HepG2 (cell line): ENCODE measurements around the gene NKD2.

Experiments used
- ARNTL ChIP-seq: sonication (generic); formaldehyde crosslinking; IDR thresholded peaks from 2 replicates; pipeline ENCODE4 v1.4.0; 2020; ENCODE audit warnings: mild to moderate bottlenecking, missing genetic modification reagents
- ASH2L ChIP-seq: fragments of 300-600, 200-600 bp; sonication (generic); IDR thresholded peaks from 2 replicates; pipeline ENCODE4 v1.7.0; 2017; ENCODE audit warnings: low read depth, mild to moderate bottlenecking, moderate library complexity, mixed read lengths, low read length; ENCODE audit not compliant: insufficient read length
- CHD4 ChIP-seq: fragments of 200-600 bp; sonication (generic); IDR thresholded peaks from 2 replicates; pipeline ENCODE4 v1.7.0; 2017; ENCODE audit warnings: mild to moderate bottlenecking, low read length, borderline replicate concordance
- CTCF ChIP-seq: sonication (generic); formaldehyde crosslinking; IDR thresholded peaks from 2 replicates; pipeline ENCODE4 v1.5.0; 2020; ENCODE audit warnings: mild to moderate bottlenecking, missing genetic modification reagents, moderate library complexity
- E2F1 ChIP-seq: sonication (generic); formaldehyde crosslinking; IDR thresholded peaks from 2 replicates; pipeline ENCODE4 v1.5.0; 2020; ENCODE audit warnings: missing genetic modification reagents
- EZH2 ChIP-seq: conservative IDR thresholded peaks from 2 replicates; pipeline ENCODE4 v1.6.1; 2012; ENCODE audit warnings: mild to moderate bottlenecking, low read depth, low read length, moderate library complexity
- KDM5A ChIP-seq: fragments of 200-600 bp; sonication (generic); IDR thresholded peaks from 2 replicates; pipeline ENCODE4 v1.7.0; 2018; ENCODE audit warnings: antibody characterized with exemption, mild to moderate bottlenecking, low read length, borderline replicate concordance
- RBAK ChIP-seq: sonication (generic); formaldehyde crosslinking; IDR thresholded peaks from 2 replicates; pipeline ENCODE4 v1.5.1; 2020; ENCODE audit warnings: mild to moderate bottlenecking, missing genetic modification reagents
- ZNF124 ChIP-seq: sonication (generic); formaldehyde crosslinking; IDR thresholded peaks from 2 replicates; pipeline ENCODE4 v1.4.0; 2020; ENCODE audit warnings: missing genetic modification reagents

- TF ChIP-seq EZH2 = no peak
- no peak for TF ChIP-seq CTCF
- TF ChIP-seq ARNTL (CRISPR knock-in tag) = no peak
- TF ChIP-seq CHD4 = no peak
- TF ChIP-seq E2F1 (CRISPR knock-in tag) = no peak
- TF ChIP-seq KDM5A = no peak
- no peak for TF ChIP-seq ASH2L
- TF ChIP-seq ZNF124 = no peak
- TF ChIP-seq RBAK (CRISPR knock-in tag) = no peak
Measured at GRCh38 chr5:1028481-1029281, 20.1 kb downstream of the NKD2 start.
